ENCODE data around the gene SPG7. TPM values are rescaled to one million over a fixed set of nuclear protein-coding genes. Genes with fewer than 3 reads are reported as not detected.
"Not testable (repeated sequence)": the region's sequence is repeated elsewhere in the genome, so short reads cannot be mapped to it uniquely, and the experiment has no call there.

The SPG7 gene
- total RNA-seq (100 to 1,000 TPM; 157 to 160 TPM), polyA plus RNA-seq (10 to 100 TPM; 46.4 to 48.5 TPM)

DNA sequence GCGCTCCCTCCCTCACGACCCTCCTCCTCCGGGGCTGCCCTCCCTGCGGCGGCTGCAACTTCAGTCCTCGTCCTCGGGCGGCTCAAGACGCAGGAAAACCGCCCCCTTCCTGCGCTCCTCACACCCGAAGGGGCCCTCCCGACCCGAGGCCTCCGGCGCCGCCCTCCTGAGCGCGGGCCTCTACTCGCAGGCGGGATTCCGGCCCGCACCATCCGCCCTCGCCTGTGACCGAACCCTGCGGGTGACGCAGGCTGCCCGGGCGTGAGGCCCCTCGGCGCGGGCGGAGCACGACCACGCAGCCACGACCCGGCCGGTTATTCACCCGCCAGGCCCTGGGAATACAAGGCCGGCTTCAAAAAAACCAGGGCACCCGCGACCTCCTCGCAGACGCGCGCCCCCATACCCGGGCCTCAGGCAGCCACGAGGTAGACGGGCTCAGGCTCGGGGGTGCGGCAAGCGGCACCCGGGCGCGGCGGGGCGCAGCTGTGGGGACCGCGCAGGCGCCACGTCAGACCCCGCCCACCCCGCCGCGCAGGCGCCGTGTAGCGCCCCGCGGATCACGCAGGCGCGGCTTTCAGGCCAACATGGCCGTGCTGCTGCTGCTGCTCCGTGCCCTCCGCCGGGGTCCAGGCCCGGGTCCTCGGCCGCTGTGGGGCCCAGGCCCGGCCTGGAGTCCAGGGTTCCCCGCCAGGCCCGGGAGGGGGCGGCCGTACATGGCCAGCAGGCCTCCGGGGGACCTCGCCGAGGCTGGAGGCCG is at the start of gene SPG7:
Gene SPG7 (plus strand): TSS at position 570 of the 757 bp plus-strand sequence. CDS start 15 bp downstream, at position 585.
- Mint-ChIP-seq H3K27me3 (no peaks in the 10 kb centered on the region), H3K36me3 (peaks cover 0 to 15% of the 10 kb centered on the region in 2 donors), H3K9me3 (no peaks in the 10 kb centered on the region), H3K4me3 (peak within 1 kb of the TSS; percentile 89 to 97 (median 94)), H3K4me1 (peaks cover 18 to 53% (median 32%) of the 10 kb centered on the region in 4 donors), H3K27ac (peak within 1 kb of the TSS; percentile 85 to 98 (median 96))
- POLR2A ChIA-PET (ENCODE audit: partially characterized antibody), result interaction anchor here (0.6 to 3.8 kb wide), 33 partner anchors 13 to 715 kb away, joined by 3 to 79 read pairs (median 4); partner anchors contain the start of genes ANKRD11, CDK10 and ZNF778
- CTCF ChIA-PET (ENCODE audit: partially characterized antibody), result interaction anchor here (0.7 to 2.0 kb wide), 7 partner anchors 10 to 267 kb away, joined by 3 to 12 read pairs (median 4); no protein-coding TSS in a partner anchor
- no peaks in the 10 kb centered on the region for H3K9me3 ChIP-seq (ENCODE audit: control insufficient read depth in 1 of 2, low read length in 2 of 2)
- intact Hi-C loops (cut with micrococcal nuclease), result loop anchor here (1.0 to 5.0 kb wide), 5 partner anchors 26 to 194 kb away; partner anchors contain the start of gene RPL13
- H3K4me3 ChIP-seq (ENCODE audit: low read length in 2 of 2), result peak within 1 kb of the TSS; percentile 76
- H3K27me3 ChIP-seq (ENCODE audit: insufficient read depth, low read length), result no peaks in the 10 kb centered on the region
- DNase-seq, result peak; percentile 85 to 96 (median 93)
- peaks cover 40% of the 10 kb centered on the region for H3K4me1 ChIP-seq (ENCODE audit: insufficient read depth, low read length)
- peaks cover 20% of the 10 kb centered on the region for H3K36me3 ChIP-seq (ENCODE audit: insufficient read depth, low read length)
- peak within 1 kb of the TSS; percentile 83 for H3K27ac ChIP-seq (ENCODE audit: low read depth, low read length)

DNA sequence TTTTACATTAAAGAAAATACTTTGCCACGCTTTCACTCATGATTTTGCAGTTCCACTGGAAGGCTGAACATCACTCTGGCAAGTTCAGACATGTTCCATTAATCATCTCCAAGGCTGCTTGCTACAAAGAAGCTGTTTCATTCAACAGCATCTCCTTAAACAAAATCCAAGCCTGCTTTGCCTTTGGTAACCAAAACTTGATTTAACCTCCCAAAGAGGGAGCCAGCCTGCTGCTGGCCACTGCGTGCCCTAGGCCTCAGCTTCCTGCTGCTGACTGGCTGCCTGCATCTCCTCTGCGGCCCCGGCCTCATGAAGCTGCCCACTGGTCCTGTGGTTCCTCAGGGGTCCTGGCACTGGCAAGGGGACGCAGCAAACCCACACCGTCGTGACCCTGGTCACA is 49.7 kb upstream of the SPG7 start:
- Mint-ChIP-seq H3K4me3 (peak overlapping the region in 1 of 8 donors; percentile 11), H3K27me3 (no peaks in the 10 kb centered on the region), H3K36me3 (peaks cover 7 to 22% of the 10 kb centered on the region in 2 donors), H3K27ac (peak overlapping the region in 5 of 7 donors; percentile 4 to 62 (median 41)), H3K4me1 (peaks cover 47 to 76% (median 57%) of the 10 kb centered on the region in 4 donors), H3K9me3 (no peaks in the 10 kb centered on the region)
- H3K4me3 ChIP-seq (ENCODE audit: low read length in 2 of 2), result no peak overlapping the region
- H3K4me1 ChIP-seq (ENCODE audit: insufficient read depth, low read length), result peaks cover 63% of the 10 kb centered on the region
- H3K36me3 ChIP-seq (ENCODE audit: insufficient read depth, low read length), result no peaks in the 10 kb centered on the region
- no peaks in the 10 kb centered on the region for H3K9me3 ChIP-seq (ENCODE audit: control insufficient read depth in 1 of 2, low read length in 2 of 2)
- POLR2A ChIA-PET (ENCODE audit: partially characterized antibody), result no interaction called here
- intact Hi-C loops (cut with micrococcal nuclease), result no loop called here
- H3K27ac ChIP-seq (ENCODE audit: low read depth, low read length), result no peak overlapping the region
- CTCF ChIA-PET (ENCODE audit: partially characterized antibody), result interaction anchor here (1.1 kb wide), 1 partner anchor 14 kb away, joined by 3 read pairs; no protein-coding TSS in a partner anchor
- DNase-seq, result no peak
- H3K27me3 ChIP-seq (ENCODE audit: insufficient read depth, low read length), result no peaks in the 10 kb centered on the region

- Mint-ChIP-seq H3K4me1 (peaks cover 43 to 76% (median 56%) of the 10 kb centered on the region in 4 donors), H3K27me3 (no peaks in the 10 kb centered on the region), H3K27ac (peak overlapping the region in 5 of 7 donors; percentile 4 to 62 (median 38)), H3K36me3 (peaks cover 7 to 20% of the 10 kb centered on the region in 2 donors), H3K9me3 (no peaks in the 10 kb centered on the region), H3K4me3 (peak overlapping the region in 2 of 8 donors; percentile 5 to 49)
- no peak overlapping the region for H3K4me3 ChIP-seq (ENCODE audit: low read length in 2 of 2)
- H3K4me1 ChIP-seq (ENCODE audit: insufficient read depth, low read length), result peaks cover 62% of the 10 kb centered on the region
- H3K27me3 ChIP-seq (ENCODE audit: insufficient read depth, low read length), result no peaks in the 10 kb centered on the region
- H3K9me3 ChIP-seq (ENCODE audit: control insufficient read depth in 1 of 2, low read length in 2 of 2), result no peaks in the 10 kb centered on the region
- no peak for DNase-seq
- ChIA-PET CTCF (ENCODE audit: partially characterized antibody) (interaction anchor here (1.1 kb wide), 1 partner anchor 14 kb away, joined by 3 read pairs; no protein-coding TSS in a partner anchor), POLR2A (ENCODE audit: partially characterized antibody) (no interaction called here)
- intact Hi-C loops (cut with micrococcal nuclease), result no loop called here
- H3K36me3 ChIP-seq (ENCODE audit: insufficient read depth, low read length), result no peaks in the 10 kb centered on the region
- no peak overlapping the region for H3K27ac ChIP-seq (ENCODE audit: low read depth, low read length)
These were observed 49.2 kb upstream of the SPG7 start for GRCh38 chr16:89458967-89459366.

DNA sequence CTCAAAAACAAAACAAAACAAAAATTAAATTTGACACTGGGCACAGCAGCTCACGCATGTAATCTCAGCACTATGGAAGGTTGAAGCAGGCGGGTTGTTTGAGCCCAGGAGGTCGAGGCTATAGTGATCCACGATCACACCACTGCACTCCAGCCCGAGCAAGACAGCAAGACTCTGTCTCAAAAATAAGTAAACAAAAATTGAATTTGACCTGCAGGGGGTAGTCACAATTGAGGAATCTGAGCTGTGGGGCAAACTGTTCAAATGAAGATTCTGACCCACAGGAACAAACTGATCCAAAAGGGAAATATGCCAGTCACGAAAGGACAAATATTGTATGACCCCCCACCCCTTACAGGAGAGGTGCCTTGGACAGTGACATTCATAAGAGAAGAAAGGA is 47.6 kb upstream of the SPG7 start:
- Histone ChIP-seq H3K9me3 (ENCODE audit: control insufficient read depth in 1 of 2, low read length in 2 of 2) (no peaks in the 10 kb centered on the region), H3K36me3 (ENCODE audit: insufficient read depth, low read length) (no peaks in the 10 kb centered on the region), H3K27ac (ENCODE audit: low read depth, low read length) (no peak overlapping the region), H3K27me3 (ENCODE audit: insufficient read depth, low read length) (no peaks in the 10 kb centered on the region), H3K4me3 (ENCODE audit: low read length in 2 of 2) (no peak overlapping the region), H3K4me1 (ENCODE audit: insufficient read depth, low read length) (peaks cover 61% of the 10 kb centered on the region)
- Mint-ChIP-seq H3K27ac (peak overlapping the region in 4 of 7 donors; percentile 32 to 74 (median 56)), H3K36me3 (peaks cover 7 to 21% of the 10 kb centered on the region in 2 donors), H3K4me3 (peak overlapping the region in 1 of 8 donors; percentile 17), H3K4me1 (peaks cover 44 to 77% (median 57%) of the 10 kb centered on the region in 4 donors), H3K9me3 (no peaks in the 10 kb centered on the region), H3K27me3 (no peaks in the 10 kb centered on the region)
- intact Hi-C loops (cut with micrococcal nuclease), result no loop called here
- ChIA-PET CTCF (ENCODE audit: partially characterized antibody) (interaction anchor here (1.2 to 1.3 kb wide), 2 partner anchors 27 to 48 kb away, joined by 3 read pairs; no protein-coding TSS in a partner anchor), POLR2A (ENCODE audit: partially characterized antibody) (interaction anchor here (1.0 kb wide), 1 partner anchor 31 kb away, joined by 3 read pairs; no protein-coding TSS in a partner anchor)
- no peak for DNase-seq

GRCh38 chr16:89461890-89462289 is 46.3 kb upstream of the SPG7 start:
- H3K9me3 ChIP-seq (ENCODE audit: control insufficient read depth in 1 of 2, low read length in 2 of 2); H3K27me3 ChIP-seq (ENCODE audit: insufficient read depth, low read length); H3K27me3 Mint-ChIP-seq; intact Hi-C loops (cut with micrococcal nuclease); DNase-seq; H3K9me3 Mint-ChIP-seq; H3K36me3 ChIP-seq (ENCODE audit: insufficient read depth, low read length); H3K4me3 Mint-ChIP-seq; H3K4me3 ChIP-seq (ENCODE audit: low read length in 2 of 2); H3K27ac ChIP-seq (ENCODE audit: low read depth, low read length): not testable (repeated sequence)
- H3K27ac Mint-ChIP-seq, result peak overlapping the region in 4 of 7 donors; percentile 47 to 68 (median 63)
- H3K4me1 ChIP-seq (ENCODE audit: insufficient read depth, low read length), result peaks cover 61% of the 10 kb centered on the region
- peaks cover 45 to 77% (median 58%) of the 10 kb centered on the region in 4 donors for H3K4me1 Mint-ChIP-seq
- POLR2A ChIA-PET (ENCODE audit: partially characterized antibody), result interaction anchor here (0.9 kb wide), 1 partner anchor 11 kb away, joined by 3 read pairs; no protein-coding TSS in a partner anchor
- peaks cover 7 to 26% of the 10 kb centered on the region in 2 donors for H3K36me3 Mint-ChIP-seq
- CTCF ChIA-PET (ENCODE audit: partially characterized antibody), result interaction anchor here (0.6 to 1.3 kb wide), 2 partner anchors 47 to 52 kb away, joined by 3 read pairs; no protein-coding TSS in a partner anchor

DNA sequence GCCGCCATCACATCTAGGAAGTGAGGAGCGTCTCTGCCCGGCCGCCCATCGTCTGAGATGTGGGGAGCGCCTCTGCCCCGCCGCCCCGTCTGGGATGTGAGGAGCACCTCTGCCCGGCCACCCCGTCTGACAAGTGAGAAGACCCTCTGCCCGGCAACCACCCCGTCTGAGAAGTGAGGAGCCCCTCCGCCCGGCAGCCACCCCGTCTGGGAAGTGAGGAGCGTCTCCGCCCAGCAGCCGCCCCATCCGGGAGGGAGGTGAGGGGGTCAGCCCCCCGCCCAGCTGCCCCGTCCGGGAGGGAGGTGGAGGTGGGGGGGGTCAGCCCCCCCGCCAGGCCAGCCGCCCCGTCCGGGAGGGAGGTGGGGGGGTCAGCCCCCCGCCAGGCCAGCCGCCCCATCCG is 45.6 kb upstream of the SPG7 start:
- H3K4me1 ChIP-seq (ENCODE audit: insufficient read depth, low read length), result peaks cover 63% of the 10 kb centered on the region
- not testable (repeated sequence) for H3K4me3 Mint-ChIP-seq

GRCh38 chr16:89463312-89463711 is 44.9 kb upstream of the SPG7 start:
- H3K27me3 Mint-ChIP-seq; H3K9me3 Mint-ChIP-seq; CTCF ChIA-PET (ENCODE audit: partially characterized antibody): not testable (repeated sequence)

More for the DNA sequence above, 45.6 kb upstream of the SPG7 start:
- Mint-ChIP-seq H3K36me3 (peaks cover 7 to 29% of the 10 kb centered on the region in 2 donors), H3K4me1 (peaks cover 49 to 82% (median 61%) of the 10 kb centered on the region in 4 donors), H3K27ac (peak overlapping the region in 1 of 7 donors; percentile 35)
- CTCF ChIA-PET (ENCODE audit: partially characterized antibody); DNase-seq; H3K4me3 ChIP-seq (ENCODE audit: low read length in 2 of 2); H3K9me3 ChIP-seq (ENCODE audit: control insufficient read depth in 1 of 2, low read length in 2 of 2); H3K27me3 Mint-ChIP-seq; H3K27ac ChIP-seq (ENCODE audit: low read depth, low read length); H3K27me3 ChIP-seq (ENCODE audit: insufficient read depth, low read length); H3K9me3 Mint-ChIP-seq; POLR2A ChIA-PET (ENCODE audit: partially characterized antibody); intact Hi-C loops (cut with micrococcal nuclease); H3K36me3 ChIP-seq (ENCODE audit: insufficient read depth, low read length): not testable (repeated sequence)

More at GRCh38 chr16:89463312-89463711, 44.9 kb upstream of the SPG7 start:
- Mint-ChIP-seq H3K36me3 (peaks cover 7 to 30% of the 10 kb centered on the region in 2 donors), H3K4me1 (peaks cover 51 to 85% (median 64%) of the 10 kb centered on the region in 4 donors)
- peaks cover 66% of the 10 kb centered on the region for H3K4me1 ChIP-seq (ENCODE audit: insufficient read depth, low read length)
- H3K27ac ChIP-seq (ENCODE audit: low read depth, low read length); H3K4me3 ChIP-seq (ENCODE audit: low read length in 2 of 2); H3K9me3 ChIP-seq (ENCODE audit: control insufficient read depth in 1 of 2, low read length in 2 of 2); intact Hi-C loops (cut with micrococcal nuclease); H3K27ac Mint-ChIP-seq; DNase-seq; H3K4me3 Mint-ChIP-seq; POLR2A ChIA-PET (ENCODE audit: partially characterized antibody); H3K36me3 ChIP-seq (ENCODE audit: insufficient read depth, low read length); H3K27me3 ChIP-seq (ENCODE audit: insufficient read depth, low read length): not testable (repeated sequence)
